ENCODE results near the gene TMEM220. TPM values are rescaled to one million over a fixed set of nuclear protein-coding genes. Genes with fewer than 3 reads are reported as not detected.

The TMEM220 gene
- polyA plus RNA-seq, 1 experiment: 12.2 TPM

- ChIA-PET CTCF (no interaction called here), POLR2A (no interaction called here)
- H3K4me3 ChIP-seq (ENCODE audit: low read depth, low read length): no peak overlapping the region
- no peak for DNase-seq (ENCODE audit: low read depth)
- no peaks in the 10 kb centered on the region for H3K36me3 ChIP-seq (ENCODE audit: control insufficient read depth, insufficient read depth, low read length)
- no peaks in the 10 kb centered on the region for H3K27me3 ChIP-seq (ENCODE audit: control insufficient read depth, insufficient read depth, low read length)
- TF ChIP-seq CTCF (IDR thresholded peaks at IDR 0.05; ENCODE audit: insufficient read depth, low read depth, low read length): no peak
Observed at GRCh38 chr17:10775740-10776356, 46.0 kb upstream of the TMEM220 start.

- Histone ChIP-seq H3K27me3 (ENCODE audit: control insufficient read depth, insufficient read depth, low read length) (no peaks in the 10 kb centered on the region), H3K36me3 (ENCODE audit: control insufficient read depth, insufficient read depth, low read length) (no peaks in the 10 kb centered on the region), H3K4me3 (ENCODE audit: low read depth, low read length) (no peak overlapping the region)
- no peak for DNase-seq (ENCODE audit: low read depth)
- CTCF ChIA-PET: no interaction called here
- TF ChIP-seq CTCF (IDR thresholded peaks at IDR 0.05; ENCODE audit: insufficient read depth, low read depth, low read length): no peak
- POLR2A ChIA-PET: no interaction called here
Observed at GRCh38 chr17:10775058-10775457, 45.2 kb upstream of the TMEM220 start.

- no peak for TF ChIP-seq CTCF (IDR thresholded peaks at IDR 0.05; ENCODE audit: insufficient read depth, low read depth, low read length)
- POLR2A ChIA-PET: no interaction called here
- CTCF ChIA-PET: interaction anchor here (0.7 to 1.3 kb wide), 4 partner anchors 8 to 133 kb away, joined by 3 read pairs; no protein-coding TSS in a partner anchor
Observed at GRCh38 chr17:10773391-10773790, 43.6 kb upstream of the TMEM220 start.

GRCh38 chr17:10772425-10773380 is 42.9 kb upstream of the TMEM220 start:
- TF ChIP-seq CTCF (IDR thresholded peaks at IDR 0.05; ENCODE audit: insufficient read depth, low read depth, low read length): peak; percentile 62
- POLR2A ChIA-PET: no interaction called here
- no peak overlapping the region for H3K4me3 ChIP-seq (ENCODE audit: low read depth, low read length)
- DNase-seq (ENCODE audit: low read depth): no peak
- no peaks in the 10 kb centered on the region for H3K36me3 ChIP-seq (ENCODE audit: control insufficient read depth, insufficient read depth, low read length)
- CTCF ChIA-PET: interaction anchor here (0.7 to 1.3 kb wide), 6 partner anchors 8 to 134 kb away, joined by 3 read pairs; no protein-coding TSS in a partner anchor
- no peaks in the 10 kb centered on the region for H3K27me3 ChIP-seq (ENCODE audit: control insufficient read depth, insufficient read depth, low read length)

More at GRCh38 chr17:10773391-10773790, 43.6 kb upstream of the TMEM220 start:
- H3K36me3 ChIP-seq (ENCODE audit: control insufficient read depth, insufficient read depth, low read length): no peaks in the 10 kb centered on the region
- no peak for DNase-seq (ENCODE audit: low read depth)
- H3K27me3 ChIP-seq (ENCODE audit: control insufficient read depth, insufficient read depth, low read length): no peaks in the 10 kb centered on the region
- H3K4me3 ChIP-seq (ENCODE audit: low read depth, low read length): no peak overlapping the region

GRCh38 chr17:10771148-10771547 is 41.3 kb upstream of the TMEM220 start:
- Histone ChIP-seq H3K27me3 (ENCODE audit: control insufficient read depth, insufficient read depth, low read length) (no peaks in the 10 kb centered on the region), H3K4me3 (ENCODE audit: low read depth, low read length) (no peak overlapping the region), H3K36me3 (ENCODE audit: control insufficient read depth, insufficient read depth, low read length) (no peaks in the 10 kb centered on the region)
- CTCF ChIA-PET: no interaction called here
- no peak for TF ChIP-seq CTCF (IDR thresholded peaks at IDR 0.05; ENCODE audit: insufficient read depth, low read depth, low read length)
- POLR2A ChIA-PET: no interaction called here
- no peak for DNase-seq (ENCODE audit: low read depth)
